ENCODE data around the gene ATP8A2. TPM values are rescaled to one million over a fixed set of nuclear protein-coding genes. Genes with fewer than 3 reads are reported as not detected.

The ATP8A2 gene
- polyA plus RNA-seq, 3 donors: 4.8 to 6.4 (median 5.8) TPM

- no peak for DNase-seq (ENCODE audit: extremely low read depth in 1 of 11, low read depth in 9 of 11, low spot score in 4 of 11)
Measured at GRCh38 chr13:25581351-25581750, 209.6 kb downstream of the ATP8A2 start.

- DNase-seq (ENCODE audit: extremely low read depth in 1 of 11, low read depth in 9 of 11, low spot score in 4 of 11): no peak
Measured at GRCh38 chr13:25584087-25584486, 212.3 kb downstream of the ATP8A2 start.

GRCh38 chr13:25585000-25585399 is 213.2 kb downstream of the ATP8A2 start:
- DNase-seq (ENCODE audit: extremely low read depth in 1 of 11, low read depth in 9 of 11, low spot score in 4 of 11): no peak

GRCh38 chr13:25587326-25587980 is 215.7 kb downstream of the ATP8A2 start:
- DNase-seq (ENCODE audit: extremely low read depth in 1 of 11, low read depth in 9 of 11, low spot score in 4 of 11): no peak

- no peak for DNase-seq (ENCODE audit: extremely low read depth in 1 of 11, low read depth in 9 of 11, low spot score in 4 of 11)
Measured at GRCh38 chr13:25588336-25589060, 216.7 kb downstream of the ATP8A2 start.

GRCh38 chr13:25598421-25598820 is 226.6 kb downstream of the ATP8A2 start:
- DNase-seq (ENCODE audit: extremely low read depth in 1 of 11, low read depth in 9 of 11, low spot score in 4 of 11): no peak

- no peak for DNase-seq (ENCODE audit: extremely low read depth in 1 of 11, low read depth in 9 of 11, low spot score in 4 of 11)
Measured at GRCh38 chr13:25602176-25602575, 230.4 kb downstream of the ATP8A2 start.

- DNase-seq (ENCODE audit: extremely low read depth in 1 of 11, low read depth in 9 of 11, low spot score in 4 of 11): no peak
Measured at GRCh38 chr13:25604106-25604505, 232.3 kb downstream of the ATP8A2 start.

- no peak for DNase-seq (ENCODE audit: extremely low read depth in 1 of 11, low read depth in 9 of 11, low spot score in 4 of 11)
Measured at GRCh38 chr13:25607096-25607495, 235.3 kb downstream of the ATP8A2 start.

GRCh38 chr13:25608181-25608580 is 236.4 kb downstream of the ATP8A2 start:
- DNase-seq (ENCODE audit: extremely low read depth in 1 of 11, low read depth in 9 of 11, low spot score in 4 of 11): peak in 8 of 11 donors; percentile 9 to 36 (median 26)

- no peak for DNase-seq (ENCODE audit: extremely low read depth in 1 of 11, low read depth in 9 of 11, low spot score in 4 of 11)
Measured at GRCh38 chr13:25616674-25617073, 244.9 kb downstream of the ATP8A2 start.

GRCh38 chr13:25619897-25620296 is 248.1 kb downstream of the ATP8A2 start:
- DNase-seq (ENCODE audit: extremely low read depth in 1 of 11, low read depth in 9 of 11, low spot score in 4 of 11): no peak

- DNase-seq (ENCODE audit: extremely low read depth in 1 of 11, low read depth in 9 of 11, low spot score in 4 of 11): peak in 5 of 11 donors; percentile 13 to 39 (median 26)
Measured at GRCh38 chr13:25625414-25625813, 253.6 kb downstream of the ATP8A2 start.

GRCh38 chr13:25630329-25630900 is 258.6 kb downstream of the ATP8A2 start:
- DNase-seq (ENCODE audit: extremely low read depth in 1 of 11, low read depth in 9 of 11, low spot score in 4 of 11): no peak

- no peak for DNase-seq (ENCODE audit: extremely low read depth in 1 of 11, low read depth in 9 of 11, low spot score in 4 of 11)
Measured at GRCh38 chr13:25632166-25632888, 260.6 kb downstream of the ATP8A2 start.

- no peak for DNase-seq (ENCODE audit: extremely low read depth in 1 of 11, low read depth in 9 of 11, low spot score in 4 of 11)
Measured at GRCh38 chr13:25633093-25633492, 261.3 kb downstream of the ATP8A2 start.

GRCh38 chr13:25645681-25646080 is 273.9 kb downstream of the ATP8A2 start:
- DNase-seq (ENCODE audit: extremely low read depth in 1 of 11, low read depth in 9 of 11, low spot score in 4 of 11): no peak

- DNase-seq (ENCODE audit: extremely low read depth in 1 of 11, low read depth in 9 of 11, low spot score in 4 of 11): no peak
Measured at GRCh38 chr13:25649001-25649633, 277.3 kb downstream of the ATP8A2 start.

- DNase-seq (ENCODE audit: extremely low read depth in 1 of 11, low read depth in 9 of 11, low spot score in 4 of 11): peak in 4 of 11 donors; percentile 12 to 46 (median 38)
Measured at GRCh38 chr13:25652764-25653163, 281.0 kb downstream of the ATP8A2 start.

Data from renal cortex interstitium (tissue), 11 donors.